K562 (cell line): ENCODE measurements around the gene CAPN5.

ENCODE experiments used
- CEBPB ChIP-seq: fragments of 450-650 bp; IDR thresholded peaks from 2 replicates; pipeline ENCODE4 v1.6.1; 2016; ENCODE audit warnings: missing genetic modification characterization, missing compliant biosample characterization
- EZH2 ChIP-seq: IDR thresholded peaks from 2 replicates; pipeline ENCODE4 v1.6.1; 2012; ENCODE audit warnings: low read depth, mild to moderate bottlenecking, inconsistent platforms, low read length, borderline replicate concordance
- HINFP ChIP-seq: fragments of 450-650 bp; conservative IDR thresholded peaks from 2 replicates; pipeline ENCODE4 v1.6.1; 2016; ENCODE audit warnings: missing genetic modification characterization, low read depth, mild to moderate bottlenecking, control low read depth, missing compliant biosample characterization
- MAX ChIP-seq: sonication (generic); formaldehyde crosslinking; IDR thresholded peaks from 2 replicates; pipeline ENCODE4 v1.9.0; 2022; ENCODE audit warnings: mild to moderate bottlenecking, missing genetic modification reagents
- MAZ ChIP-seq, 2 experiments: fragments of 450-650 bp in 1 of 2; sonication (generic) in 1 of 2; formaldehyde crosslinking; IDR thresholded peaks in 1 of 2; conservative IDR thresholded peaks in 1 of 2; 2 replicates each; pipeline versions ENCODE4 v1.4.0 to v1.5.0; 2020; ENCODE audit warnings: mild to moderate bottlenecking in 1 of 2, missing genetic modification reagents in 1 of 2
- SETDB1 ChIP-seq: IDR thresholded peaks from one replicate; pipeline ENCODE4 v1.6.1; 2012; ENCODE audit warnings: low read length, control low read depth, inconsistent platforms
- SMAD1 ChIP-seq: fragments of 150-350 bp; IDR thresholded peaks from 2 replicates; pipeline ENCODE4 v1.6.1; 2014; ENCODE audit warnings: low read length, low read depth; ENCODE audit not compliant: partially characterized antibody
- ZBTB11 ChIP-seq, 3 experiments: fragments of 200-800 bp in 1 of 3; fragments of 250-450 bp in 1 of 3; fragments of 450-650 bp in 1 of 3; sonication (Bioruptor Pico) in 1 of 3; sonication (Bioruptor generic) in 1 of 3; formaldehyde crosslinking in 1 of 3; IDR thresholded peaks; 2 replicates each; pipeline versions ENCODE4 v1.6.1 to v1.8.0; 2016 to 2022; ENCODE audit warnings: mild to moderate bottlenecking in 2 of 3, missing genetic modification characterization in 2 of 3, missing compliant biosample characterization in 1 of 3, moderate library complexity in 1 of 3
- ZNF274 ChIP-seq: IDR thresholded peaks from 2 replicates; pipeline ENCODE4 v1.6.1; 2011; ENCODE audit warnings: low read depth, mild to moderate bottlenecking, low read length, moderate library complexity, borderline replicate concordance

- TF ChIP-seq MAZ (CRISPR knock-in tag; conservative IDR thresholded peaks at IDR 0.05 in 1 of 2, IDR thresholded peaks at IDR 0.05 in 1 of 2) (no peak), SETDB1 (no peak), ZBTB11 (CRISPR knock-in tag; IDR thresholded peaks at IDR 0.05) (no peak), MAX (CRISPR knock-in tag) (no peak), EZH2 (no peak), HINFP (tag) (no peak), SMAD1 (no peak), ZNF274 (no peak), CEBPB (no peak)
These were observed 1.9 kb downstream of the CAPN5 start for GRCh38 chr11:77068457-77069335.
